GM12891 (cell line): Measurements from ENCODE around the gene SYTL1.

ENCODE experiments used
- DNase-seq: peaks from one replicate; pipeline ENCODE4 v3.0.0; 2011; ENCODE audit warnings: low spot score; ENCODE audit not compliant: insufficient read length
- FAIRE-seq: peaks from 2 replicates; lab custom pipeline; 2011; peaks lifted over from hg19 to GRCh38; lab: Jason Lieb, UNC
- PAX5 ChIP-seq: IDR thresholded peaks from 2 replicates; pipeline ENCODE4 v1.6.1; 2011; ENCODE audit warnings: low read length, moderate library complexity, mild to moderate bottlenecking; ENCODE audit not compliant: insufficient read depth, severe bottlenecking
- POLR2A ChIP-seq: IDR thresholded peaks from 2 replicates; pipeline ENCODE4 v1.6.1; 2011; ENCODE audit warnings: low read depth, low read length, control low read depth
- POLR2AphosphoS5 ChIP-seq: IDR thresholded peaks from 2 replicates; pipeline ENCODE4 v1.6.1; 2011; ENCODE audit warnings: low read depth, low read length, control low read depth
- POU2F2 ChIP-seq: IDR thresholded peaks from 2 replicates; pipeline ENCODE4 v1.6.1; 2011; ENCODE audit warnings: low read depth, mild to moderate bottlenecking, control low read depth, low read length, moderate library complexity
- SPI1 ChIP-seq: IDR thresholded peaks from 2 replicates; pipeline ENCODE4 v1.6.1; 2011; ENCODE audit warnings: low read depth, low read length, control low read depth
- TAF1 ChIP-seq: IDR thresholded peaks from 2 replicates; pipeline ENCODE4 v1.6.1; 2011; ENCODE audit warnings: low read depth, low read length, control low read depth

Gene SYTL1

DNA sequence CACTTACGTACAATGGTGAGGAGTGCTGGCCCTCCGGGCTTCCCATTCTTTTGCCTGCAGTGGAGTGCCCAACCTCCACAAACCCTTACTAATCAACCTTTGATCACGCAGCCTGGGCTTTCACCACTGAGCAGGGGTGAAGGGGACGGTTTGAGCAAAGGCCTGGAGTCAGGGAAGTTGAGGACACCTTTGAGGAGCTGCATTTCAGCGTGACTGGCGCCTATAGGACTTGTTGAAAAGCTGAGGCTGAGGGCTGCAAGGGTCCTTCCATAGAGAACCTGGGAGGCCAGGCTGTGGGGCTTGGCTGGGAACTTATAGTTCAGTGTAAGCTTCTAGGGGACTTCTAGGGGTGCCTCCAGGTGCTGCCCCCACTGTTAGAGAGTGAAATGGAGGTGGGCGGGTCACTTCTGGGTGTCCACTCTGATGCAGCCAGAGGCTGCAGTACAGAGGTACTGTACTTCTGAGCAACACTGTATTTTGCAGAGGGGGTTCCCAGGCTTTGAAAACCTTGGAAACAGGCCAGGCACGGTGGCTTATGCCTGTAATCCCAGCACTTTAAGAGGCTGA lies 9.8 kb downstream of the SYTL1 start:
- no peak for DNase-seq
- no peak for FAIRE-seq
- no peak for TF ChIP-seq POU2F2
- no peak for TF ChIP-seq SPI1
- no peak for TF ChIP-seq POLR2A
- no peak for TF ChIP-seq TAF1
- TF ChIP-seq PAX5 = no peak
- no peak for TF ChIP-seq POLR2AphosphoS5

GRCh38 chr1:27353166-27353565 lies 11.3 kb downstream of the SYTL1 start:
- FAIRE-seq = no peak
- no peak for DNase-seq
- TF ChIP-seq POU2F2 (no peak), SPI1 (no peak), PAX5 (no peak), POLR2AphosphoS5 (no peak), POLR2A (no peak), TAF1 (no peak)

DNA sequence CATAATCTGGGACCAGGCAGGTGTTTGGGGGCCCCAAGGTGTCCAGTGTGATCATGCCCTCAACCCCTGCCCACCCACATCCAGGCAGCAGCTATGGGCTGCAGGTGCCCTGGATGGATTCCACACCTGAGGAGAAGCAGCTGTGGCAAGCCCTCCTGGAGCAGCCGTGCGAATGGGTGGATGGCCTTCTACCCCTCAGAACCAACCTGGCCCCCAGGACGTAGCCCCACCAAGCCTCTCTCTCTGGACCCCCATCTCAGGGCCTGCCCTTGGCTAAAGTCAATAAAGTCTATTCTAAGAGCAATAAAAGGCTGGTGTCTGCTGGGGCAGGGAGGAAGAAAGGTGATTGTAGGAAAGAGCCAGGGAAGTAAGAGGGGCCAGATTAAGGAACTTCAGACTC lies 11.8 kb downstream of the SYTL1 start:
- FAIRE-seq (no peak), DNase-seq (no peak)
- no peak for TF ChIP-seq TAF1
- no peak for TF ChIP-seq SPI1
- no peak for TF ChIP-seq PAX5
- TF ChIP-seq POLR2AphosphoS5 = no peak
- TF ChIP-seq POLR2A = no peak
- no peak for TF ChIP-seq POU2F2

DNA sequence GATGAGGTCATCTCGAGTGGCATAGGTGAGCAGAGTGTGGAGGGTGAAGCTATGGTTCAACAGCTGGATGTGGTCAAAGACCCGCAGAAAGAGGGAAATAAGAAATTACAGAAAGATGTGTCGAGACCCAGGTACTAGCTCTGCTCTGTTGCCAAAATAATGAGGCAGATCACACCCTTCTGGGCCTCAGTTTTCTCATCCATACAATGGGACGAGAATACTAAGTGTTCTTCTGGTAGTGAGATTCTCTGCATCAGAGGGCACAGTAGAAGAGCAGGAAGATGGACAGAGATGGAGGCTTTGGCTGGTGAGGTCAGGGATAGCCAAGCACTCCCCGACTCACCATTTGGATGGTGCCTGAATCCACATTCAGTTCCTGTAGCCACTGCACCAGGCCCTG lies 13.9 kb downstream of the SYTL1 start:
- DNase-seq = no peak
- FAIRE-seq = no peak
- no peak for TF ChIP-seq SPI1
- no peak for TF ChIP-seq POLR2A
- TF ChIP-seq PAX5 = no peak
- TF ChIP-seq POU2F2 = no peak
- no peak for TF ChIP-seq TAF1
- no peak for TF ChIP-seq POLR2AphosphoS5

- FAIRE-seq = no peak
- DNase-seq = no peak
- TF ChIP-seq POLR2A = no peak
- no peak for TF ChIP-seq SPI1
- TF ChIP-seq POLR2AphosphoS5 = no peak
- no peak for TF ChIP-seq PAX5
- TF ChIP-seq TAF1 = no peak
- TF ChIP-seq POU2F2 = no peak
These were observed 14.4 kb downstream of the SYTL1 start for GRCh38 chr1:27356277-27356618.

- no peak for DNase-seq
- peak; percentile 70 for FAIRE-seq
- no peak for TF ChIP-seq POLR2AphosphoS5
- no peak for TF ChIP-seq PAX5
- no peak for TF ChIP-seq POLR2A
- no peak for TF ChIP-seq POU2F2
- TF ChIP-seq SPI1 = no peak
- no peak for TF ChIP-seq TAF1
These were observed 14.9 kb downstream of the SYTL1 start for GRCh38 chr1:27356619-27357280.

- peak; percentile 84 for FAIRE-seq
- DNase-seq = peak; percentile 96
- TF ChIP-seq TAF1 (no peak), POU2F2 (no peak), POLR2A (no peak), SPI1 (no peak), PAX5 (no peak), POLR2AphosphoS5 (no peak)
These were observed 15.6 kb downstream of the SYTL1 start for GRCh38 chr1:27357281-27358037.

DNA sequence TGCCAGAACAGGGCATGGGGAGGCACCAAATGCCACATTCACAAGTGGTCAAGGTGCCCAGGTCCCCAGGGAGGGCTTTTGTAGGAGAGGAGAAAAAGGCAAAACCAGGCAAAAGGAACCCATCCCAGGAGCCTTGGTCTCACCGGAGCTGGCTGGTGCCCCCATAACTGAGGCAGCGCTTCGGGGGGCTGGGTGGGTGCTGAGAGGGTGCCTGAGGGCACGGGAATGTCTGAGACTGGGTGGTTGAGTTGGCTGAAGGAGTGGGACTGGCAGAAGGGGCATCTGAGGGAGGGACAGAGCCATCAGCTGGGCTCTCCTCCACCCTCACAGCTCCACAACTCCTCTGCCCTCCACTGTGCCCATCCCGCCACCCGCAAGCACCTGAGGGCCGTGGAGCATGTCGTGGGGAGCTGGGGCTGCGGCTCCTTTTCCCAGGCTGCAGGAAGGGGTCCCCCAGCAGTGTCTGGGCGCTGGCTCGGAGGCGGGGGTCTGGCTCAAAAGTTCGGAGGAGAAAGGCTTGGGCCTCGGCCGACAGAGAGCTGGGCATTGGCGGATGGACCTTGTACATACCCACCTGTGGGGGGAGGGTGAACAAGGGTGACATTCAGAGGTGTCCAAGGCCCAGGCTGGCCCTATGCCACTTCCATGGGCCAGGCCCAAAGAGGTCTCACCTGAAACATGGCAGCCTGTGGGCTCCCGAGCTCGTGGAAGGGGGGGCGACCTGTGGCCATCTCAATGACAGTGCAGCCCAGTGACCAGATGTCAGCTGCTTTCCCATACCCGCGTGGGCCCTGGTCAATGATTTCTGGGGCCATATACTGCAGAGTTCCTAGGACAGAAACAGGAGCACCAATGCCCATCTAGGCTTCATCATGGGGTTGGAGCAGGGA lies 16.5 kb downstream of the SYTL1 start:
- FAIRE-seq = no peak
- DNase-seq = no peak
- TF ChIP-seq POLR2A (no peak), POLR2AphosphoS5 (no peak), PAX5 (no peak), TAF1 (no peak), POU2F2 (no peak), SPI1 (no peak)
